ENCODE data around the gene SLAMF8. TPM values are rescaled to one million over a fixed set of nuclear protein-coding genes. Genes with fewer than 3 reads are reported as not detected.

Gene SLAMF8
- total RNA-seq, 1 donor from 2014 or later, result 2.4 TPM

DNA sequence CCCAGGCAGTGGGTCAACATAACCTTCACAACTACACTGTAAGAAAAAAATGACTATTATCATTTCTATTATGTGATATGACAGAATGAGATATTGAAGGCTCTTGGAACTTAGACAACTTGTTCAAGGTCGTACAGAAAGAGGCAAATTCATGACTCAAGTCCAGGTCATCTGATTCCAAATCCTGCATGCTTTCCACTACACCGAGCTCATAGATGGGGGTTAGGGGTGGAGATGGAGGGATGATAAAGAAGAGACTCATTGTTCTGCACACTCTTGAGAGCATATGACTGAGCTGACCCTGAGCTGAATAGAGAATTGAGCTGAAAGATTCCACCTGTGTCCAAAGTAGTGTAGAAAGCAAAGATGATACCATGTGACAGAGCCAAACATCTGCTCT lies 21.7 kb upstream of the SLAMF8 start:
- no peak for ATAC-seq
- no peak for DNase-seq
- intact Hi-C loops (cut with micrococcal nuclease), result no loop called here

GRCh38 chr1:159815926-159816325 lies 10.7 kb upstream of the SLAMF8 start:
- ATAC-seq (no peak), DNase-seq (no peak)
- intact Hi-C loops (cut with micrococcal nuclease), result no loop called here

GRCh38 chr1:159817276-159818041 lies 9.2 kb upstream of the SLAMF8 start:
- DNase-seq (no peak), ATAC-seq (no peak)
- intact Hi-C loops (cut with micrococcal nuclease), result no loop called here

DNA sequence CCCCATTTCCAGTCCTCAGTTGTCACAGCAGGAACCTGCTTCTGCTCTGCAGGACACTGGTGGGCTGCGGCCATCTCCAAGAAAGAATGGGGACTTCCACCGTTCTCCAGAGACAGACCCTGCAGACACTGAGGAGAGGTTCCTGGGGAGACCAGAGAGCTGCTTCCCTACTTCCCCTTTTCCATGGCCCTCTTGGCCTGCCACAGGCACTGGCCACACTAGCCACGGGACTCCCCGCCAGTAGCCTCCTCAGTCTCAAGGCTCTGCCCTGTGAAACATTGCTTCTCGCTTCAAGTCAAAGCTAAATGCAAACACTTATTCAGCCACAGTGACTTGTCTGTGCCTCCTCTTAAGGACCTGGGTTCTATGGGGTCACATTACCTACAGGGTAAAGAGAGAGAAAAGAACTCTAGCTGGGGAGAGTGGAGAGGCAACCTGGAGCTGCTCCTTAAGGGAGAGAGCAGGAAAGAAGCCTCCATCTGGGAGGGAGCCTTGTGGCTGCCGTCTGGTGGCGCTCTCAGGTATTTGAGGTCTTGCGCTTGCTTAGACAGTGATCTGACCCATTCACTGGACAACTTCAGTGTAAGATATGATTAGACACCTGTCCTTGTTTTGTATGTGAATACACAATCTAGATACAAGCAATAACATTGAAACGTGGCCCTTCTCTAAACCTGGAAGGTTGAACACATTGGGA lies 5.4 kb upstream of the SLAMF8 start:
- DNase-seq (no peak), ATAC-seq (no peak)
- intact Hi-C loops (cut with micrococcal nuclease), result no loop called here

- intact Hi-C loops (cut with micrococcal nuclease), result no loop called here
- DNase-seq, result no peak
- ATAC-seq, result no peak
Observed at GRCh38 chr1:159823406-159823805, 3.3 kb upstream of the SLAMF8 start.

DNA sequence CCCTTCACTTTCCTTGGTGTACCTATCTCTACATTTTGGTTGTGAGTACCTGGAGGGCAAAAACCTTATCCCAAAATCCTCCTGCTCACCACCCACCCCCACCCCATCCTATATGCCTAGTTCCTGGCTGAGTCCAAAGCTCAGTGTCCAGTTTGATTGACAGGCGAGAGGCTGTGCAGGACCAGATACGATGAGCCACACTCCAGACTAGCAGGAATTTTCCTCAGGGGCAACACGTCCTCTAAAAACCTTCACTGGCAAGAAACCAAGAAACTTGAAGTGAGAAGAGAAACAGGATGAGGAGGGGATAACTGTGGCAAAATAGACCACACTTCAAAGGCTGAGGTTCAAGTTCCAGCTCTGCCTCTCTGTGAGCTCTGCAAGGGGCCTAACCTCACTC lies 1.1 kb upstream of the SLAMF8 start:
- DNase-seq (no peak), ATAC-seq (no peak)
- intact Hi-C loops (cut with micrococcal nuclease), result no loop called here

- intact Hi-C loops (cut with micrococcal nuclease), result no loop called here
- ATAC-seq (no peak), DNase-seq (no peak)
Observed at GRCh38 chr1:159827102-159827490, 423 bp downstream of the SLAMF8 start.

DNA sequence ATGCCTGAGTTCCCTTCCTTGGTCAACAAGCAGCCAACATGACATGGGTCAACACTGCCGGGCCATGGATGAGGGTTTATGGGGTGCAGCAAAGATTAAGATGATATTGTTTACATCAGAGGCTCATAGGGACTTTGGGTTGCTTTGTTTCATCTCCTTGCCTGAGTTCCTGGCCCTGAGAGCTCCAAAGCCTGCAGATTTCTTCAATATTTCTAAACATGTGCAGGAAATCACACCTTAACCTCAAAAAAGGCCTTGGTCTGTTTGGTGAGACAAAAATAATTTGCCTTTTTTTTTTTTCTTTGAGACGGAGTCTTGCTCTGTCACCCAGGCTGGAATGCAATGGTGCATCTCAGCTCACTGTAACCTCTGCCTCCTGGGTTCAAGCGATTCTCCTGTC lies 876 bp downstream of the SLAMF8 start:
- no peak for ATAC-seq

GRCh38 chr1:159828176-159828575 lies 1.5 kb downstream of the SLAMF8 start:
- ATAC-seq (no peak), DNase-seq (no peak)
- intact Hi-C loops (cut with micrococcal nuclease), result no loop called here

More for the DNA sequence above, 876 bp downstream of the SLAMF8 start:
- intact Hi-C loops (cut with micrococcal nuclease), result no loop called here
- DNase-seq, result no peak

DNA sequence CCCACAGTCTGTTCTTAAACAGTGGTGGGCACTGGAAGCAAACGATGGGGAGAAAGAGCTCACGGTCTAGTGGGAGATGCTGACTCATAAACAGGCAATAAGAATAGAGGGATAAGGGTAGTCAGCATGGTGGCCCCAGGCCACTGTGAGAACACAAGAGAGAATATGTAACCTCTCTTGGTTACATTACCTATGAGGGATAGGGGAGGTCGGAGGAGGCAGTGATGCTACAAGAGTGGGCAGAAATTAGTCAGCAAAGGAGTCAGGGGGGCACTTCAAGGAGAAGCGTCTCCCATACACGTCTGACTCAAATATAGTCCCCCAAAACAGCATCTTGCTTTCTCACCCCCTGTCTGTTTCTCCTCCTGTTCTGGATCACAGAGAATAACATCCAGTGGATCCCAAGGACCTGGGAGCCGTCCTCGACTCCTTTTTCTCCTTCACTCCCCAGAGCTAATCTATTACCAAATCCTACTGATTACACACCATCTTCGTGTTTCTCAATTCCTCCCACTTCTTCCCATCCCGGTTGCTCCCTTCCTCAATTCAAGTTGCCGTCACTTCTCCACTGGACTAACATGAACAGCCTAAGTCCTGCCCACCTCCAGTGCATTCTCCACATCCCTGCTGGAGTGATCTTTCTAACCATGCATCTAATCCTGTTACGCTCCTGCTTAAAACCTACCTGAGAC lies 2.1 kb downstream of the SLAMF8 start:
- ATAC-seq (peak; percentile 11), DNase-seq (no peak)
- intact Hi-C loops (cut with micrococcal nuclease), result no loop called here

- ATAC-seq, result peak; percentile 88
- peak; percentile 70 for DNase-seq
- intact Hi-C loops (cut with micrococcal nuclease), result no loop called here
Observed at GRCh38 chr1:159829273-159829634, 2.6 kb downstream of the SLAMF8 start.

DNA sequence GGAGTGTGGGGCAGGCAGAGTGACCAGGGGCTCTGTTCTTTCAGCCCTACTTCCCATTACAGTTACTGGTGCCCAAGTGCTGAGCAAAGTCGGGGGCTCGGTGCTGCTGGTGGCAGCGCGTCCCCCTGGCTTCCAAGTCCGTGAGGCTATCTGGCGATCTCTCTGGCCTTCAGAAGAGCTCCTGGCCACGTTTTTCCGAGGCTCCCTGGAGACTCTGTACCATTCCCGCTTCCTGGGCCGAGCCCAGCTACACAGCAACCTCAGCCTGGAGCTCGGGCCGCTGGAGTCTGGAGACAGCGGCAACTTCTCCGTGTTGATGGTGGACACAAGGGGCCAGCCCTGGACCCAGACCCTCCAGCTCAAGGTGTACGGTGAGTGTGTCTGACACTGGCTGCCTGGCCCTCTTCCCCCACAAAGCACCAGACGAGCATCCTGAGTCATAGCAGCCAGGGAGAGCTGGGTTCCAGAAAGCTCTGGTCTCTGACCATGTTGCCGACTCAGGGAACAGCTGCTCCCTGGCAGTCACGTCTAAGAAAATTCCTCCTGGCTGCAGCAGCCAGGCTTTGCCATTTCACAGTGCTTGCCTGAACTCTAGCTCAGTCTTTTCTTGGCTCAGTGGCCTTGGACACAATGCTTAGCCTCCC lies 3.3 kb downstream of the SLAMF8 start:
- intact Hi-C loops (cut with micrococcal nuclease), result no loop called here
- peak; percentile 38 for DNase-seq
- peak; percentile 71 for ATAC-seq

- intact Hi-C loops (cut with micrococcal nuclease), result no loop called here
- DNase-seq (no peak), ATAC-seq (no peak)
Observed at GRCh38 chr1:159830722-159831121, 4.0 kb downstream of the SLAMF8 start.

DNA sequence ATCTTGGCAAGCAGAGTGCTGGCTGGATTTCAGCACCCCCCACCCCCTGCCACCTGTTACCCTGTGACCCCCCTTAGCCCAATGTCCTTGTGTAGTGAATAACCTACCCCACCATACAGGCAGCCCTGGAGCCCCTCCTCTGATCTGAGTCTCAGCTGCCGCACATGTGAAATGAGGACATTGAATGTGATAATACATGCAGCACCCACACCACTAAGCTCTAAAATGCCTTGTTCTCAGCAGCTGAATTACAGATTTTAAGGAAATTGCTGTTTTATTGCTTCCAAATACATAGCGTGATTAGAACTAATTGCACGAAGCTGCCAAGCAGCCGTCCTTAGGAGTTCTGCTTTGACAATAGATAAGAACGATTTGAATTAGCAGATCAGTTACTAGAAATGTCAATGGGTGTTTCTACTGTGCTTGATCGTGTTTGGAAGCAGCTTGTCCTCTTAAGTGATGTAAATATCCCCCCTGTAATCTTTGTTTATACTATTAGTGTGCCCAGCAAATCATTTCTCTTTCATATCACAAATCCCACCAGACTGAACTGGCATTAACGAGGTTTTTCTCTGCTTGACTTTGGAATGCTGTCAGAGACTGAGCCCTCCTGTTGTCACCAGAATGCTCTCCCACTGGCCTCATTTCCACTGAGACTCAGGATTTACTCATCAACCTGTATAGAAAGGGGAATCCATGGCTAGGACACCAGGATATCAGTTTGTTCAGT lies 4.9 kb downstream of the SLAMF8 start:
- intact Hi-C loops (cut with micrococcal nuclease), result no loop called here
- ATAC-seq (no peak), DNase-seq (no peak)

GRCh38 chr1:159832309-159832708 lies 5.6 kb downstream of the SLAMF8 start:
- DNase-seq (no peak), ATAC-seq (no peak)
- intact Hi-C loops (cut with micrococcal nuclease), result no loop called here

- DNase-seq, result no peak
- no peak for ATAC-seq
- intact Hi-C loops (cut with micrococcal nuclease), result no loop called here
Observed at GRCh38 chr1:159835356-159835755, 8.7 kb downstream of the SLAMF8 start.

DNA sequence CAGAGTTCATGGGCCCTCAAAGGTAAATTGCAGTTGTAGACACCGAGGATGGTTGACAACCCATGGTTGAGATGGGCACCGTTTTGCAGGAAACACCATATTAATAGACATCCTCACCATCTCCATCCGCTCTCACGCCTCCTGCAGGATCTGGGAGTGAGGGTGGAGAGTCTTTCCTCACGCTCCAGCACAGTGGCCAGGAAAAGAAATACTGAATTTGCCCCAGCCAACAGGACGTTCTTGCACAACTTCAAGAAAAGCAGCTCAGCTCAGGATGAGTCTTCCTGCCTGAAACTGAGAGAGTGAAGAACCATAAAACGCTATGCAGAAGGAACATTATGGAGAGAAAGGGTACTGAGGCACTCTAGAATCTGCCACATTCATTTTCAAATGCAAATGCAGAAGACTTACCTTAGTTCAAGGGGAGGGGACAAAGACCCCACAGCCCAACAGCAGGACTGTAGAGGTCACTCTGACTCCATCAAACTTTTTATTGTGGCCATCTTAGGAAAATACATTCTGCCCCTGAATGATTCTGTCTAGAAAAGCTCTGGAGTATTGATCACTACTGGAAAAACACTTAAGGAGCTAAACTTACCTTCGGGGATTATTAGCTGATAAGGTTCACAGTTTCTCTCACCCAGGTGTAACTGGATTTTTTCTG lies 9.3 kb downstream of the SLAMF8 start:
- DNase-seq (no peak), ATAC-seq (no peak)
- intact Hi-C loops (cut with micrococcal nuclease), result no loop called here

- ATAC-seq, result no peak
- intact Hi-C loops (cut with micrococcal nuclease), result no loop called here
- no peak for DNase-seq
Observed at GRCh38 chr1:159838715-159839114, 12.0 kb downstream of the SLAMF8 start.
